CD14-positive monocyte (primary cell): ENCODE data around the gene WWC2. TPM values are rescaled to one million over a fixed set of nuclear protein-coding genes. Genes with fewer than 3 reads are reported as not detected.

Experiments
- DNase-seq, 3 donors: peaks; one replicate each; pipeline ENCODE4 v3.0.0-alpha.2; 2011 to 2022
- H2AFZ ChIP-seq: 2 replicates; pipeline ENCODE4 v1.6.0; 2012; ENCODE audit warnings: mild to moderate bottlenecking, low read depth, low read length, inconsistent platforms; ENCODE audit not compliant: insufficient read depth, poor library complexity, severe bottlenecking
- H3K27ac ChIP-seq, 2 donors: 1 replicate in 1 of 2; 2 replicates in 1 of 2; pipeline ENCODE4 v1.5.1; 2012 to 2013; ENCODE audit warnings: low read length in 2 of 2, control low read depth in 1 of 2, inconsistent platforms in 1 of 2, low read depth in 1 of 2, mild to moderate bottlenecking in 1 of 2
- H3K27me3 ChIP-seq, 2 donors: one replicate each; pipeline versions ENCODE4 v1.6.0 to v1.6.1; 2011 to 2013; ENCODE audit warnings: low read length in 2 of 2; ENCODE audit not compliant: control insufficient read depth in 2 of 2, insufficient read depth in 2 of 2
- H3K36me3 ChIP-seq, 2 donors: replicated peaks in 1 of 2; 1 replicate in 1 of 2; 2 replicates in 1 of 2; pipeline versions ENCODE4 v1.5.1 to v1.6.1; 2012 to 2013; ENCODE audit warnings: low read length in 2 of 2, control low read depth in 1 of 2, inconsistent platforms in 1 of 2, mild to moderate bottlenecking in 1 of 2; ENCODE audit not compliant: insufficient read depth in 2 of 2, control insufficient read depth in 1 of 2
- H3K4me1 ChIP-seq, 2 donors: 1 replicate in 1 of 2; 2 replicates in 1 of 2; pipeline versions ENCODE4 v1.5.1 to v1.6.1; 2012 to 2013; ENCODE audit warnings: low read length in 2 of 2, control low read depth in 1 of 2, inconsistent platforms in 1 of 2, mild to moderate bottlenecking in 1 of 2, moderate library complexity in 1 of 2; ENCODE audit not compliant: insufficient read depth in 2 of 2, control insufficient read depth in 1 of 2
- H3K4me2 ChIP-seq: replicated peaks from 2 replicates; pipeline ENCODE3; 2012; ENCODE audit warnings: low read length, moderate library complexity, mild to moderate bottlenecking; ENCODE audit not compliant: poor library complexity, severe bottlenecking; ENCODE audit errors: extremely low read depth
- H3K4me3 ChIP-seq, 3 experiments: fragments of 200-600 bp in 1 of 3; sonication (generic) in 1 of 3; replicated peaks in 1 of 3; 1 replicate in 2 of 3; 2 replicates in 1 of 3; pipeline ENCODE4 v1.5.1; 2011 to 2013; ENCODE audit warnings: low read length in 3 of 3, mild to moderate bottlenecking in 3 of 3, control low read depth in 2 of 3, low read depth in 2 of 3, inconsistent platforms in 1 of 3, moderate library complexity in 1 of 3
- H3K79me2 ChIP-seq: 2 replicates; pipeline ENCODE4 v1.6.0; 2012; ENCODE audit warnings: mild to moderate bottlenecking, control low read depth, inconsistent platforms, low read length, moderate library complexity; ENCODE audit not compliant: insufficient read depth
- H3K9ac ChIP-seq: 2 replicates; pipeline ENCODE4 v1.6.0; 2017; ENCODE audit warnings: low read length, mild to moderate bottlenecking; ENCODE audit not compliant: insufficient read depth, poor library complexity, severe bottlenecking
- H3K9me3 ChIP-seq, 2 donors: replicated peaks in 1 of 2; 1 replicate in 1 of 2; 2 replicates in 1 of 2; pipeline versions ENCODE4 v1.5.1 to v1.6.1; 2012 to 2013; ENCODE audit warnings: low read length in 2 of 2, control low read depth in 1 of 2; ENCODE audit not compliant: control insufficient read depth in 1 of 2, insufficient read depth in 1 of 2
- H4K20me1 ChIP-seq: 2 replicates; pipeline ENCODE4 v1.6.0; 2012; ENCODE audit warnings: mild to moderate bottlenecking, low read length, control low read depth, moderate library complexity; ENCODE audit not compliant: insufficient read depth
- H3K27ac Mint-ChIP-seq, 7 donors: one replicate each; pipeline ENCODE4 v1.8.0; 2020; ENCODE audit warnings: mild to moderate bottlenecking in 7 of 7, mixed read lengths in 7 of 7, moderate library complexity in 6 of 7, inconsistent platforms in 2 of 7
- H3K27me3 Mint-ChIP-seq, 3 donors: one replicate each; pipeline ENCODE4 v1.8.0; 2021 to 2022; ENCODE audit warnings: low read depth in 3 of 3, mild to moderate bottlenecking in 3 of 3, mixed read lengths in 3 of 3, moderate library complexity in 3 of 3, inconsistent platforms in 1 of 3
- H3K36me3 Mint-ChIP-seq, 2 donors: one replicate each; pipeline ENCODE4 v1.8.0; 2020; ENCODE audit warnings: mixed read lengths in 2 of 2, inconsistent platforms in 1 of 2, mild to moderate bottlenecking in 1 of 2
- H3K4me1 Mint-ChIP-seq: one replicate; pipeline ENCODE4 v1.8.0; 2020; ENCODE audit warnings: mild to moderate bottlenecking, mixed read lengths
- H3K4me3 Mint-ChIP-seq, 2 donors: one replicate each; pipeline ENCODE4 v1.8.0; 2020; ENCODE audit warnings: mild to moderate bottlenecking in 2 of 2, mixed read lengths in 2 of 2, moderate library complexity in 1 of 2
- H3K9me3 Mint-ChIP-seq, 7 donors: one replicate each; pipeline ENCODE4 v1.8.0; 2020 to 2022; ENCODE audit warnings: mixed read lengths in 7 of 7, mild to moderate bottlenecking in 6 of 7, moderate library complexity in 6 of 7, inconsistent platforms in 2 of 7
- WGBS: methylation state at CpG from one replicate; pipeline ENCODE4 v1.1.5; 2013; ENCODE audit warnings: missing lambda C conversion rate; ENCODE audit not compliant: insufficient coverage; 5-methylcytosine and 5-hydroxymethylcytosine counted together
- intact Hi-C, 2 donors: fragments of 100-400 bp; cut with micrococcal nuclease; formaldehyde crosslinking; loops; one replicate each; pipeline versions ENCODE4 v1.15.0 to v1.15.1; 2023
- polyA plus RNA-seq, 3 donors: library from polyadenylated mRNA; depleted of rRNA in 1 of 3; unstranded in 2 of 3; stranded (reverse) in 1 of 3; fragments of 300-500 nt in 2 of 3; fragments of >200 nt in 1 of 3; fragmentation: Illumina TruSeq in 2 of 3; gene quantifications; 1 replicate in 2 of 3; 2 replicates in 1 of 3; pipeline ENCODE4 v1.2.3, GENCODE V29; 2012 to 2021
- TF ChIP-seq, protein P1 (sequence below): fragments of 200-600 bp; IDR thresholded peaks from one replicate; pipeline ENCODE4 v1.8.0; 2022; ENCODE audit warnings: antibody characterized with exemption, mild to moderate bottlenecking

WWC2 gene
- polyA plus RNA-seq, 3 donors: 1.9 to 3.8 (median 2.9) TPM

DNA sequence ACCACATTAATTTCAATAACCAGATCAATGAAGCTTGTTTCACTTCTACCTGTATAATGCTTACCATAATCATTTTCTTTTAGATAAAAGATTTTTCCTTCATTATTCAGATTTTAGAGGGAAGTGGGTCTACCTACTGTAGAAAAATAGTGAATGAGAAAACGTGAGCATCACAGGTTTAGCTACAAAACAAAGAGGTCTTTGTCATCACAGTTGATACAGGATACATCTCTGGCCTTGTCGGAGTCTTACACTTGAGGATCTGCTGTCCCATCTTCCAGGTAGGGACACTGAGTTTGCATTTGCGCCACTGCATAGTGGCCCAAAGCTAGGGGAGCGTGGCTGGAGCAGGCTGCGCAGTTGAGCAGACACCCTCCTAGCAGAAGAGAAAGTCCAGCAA, 222.5 kb downstream of the WWC2 start:
- no peak overlapping the region for H3K4me3 ChIP-seq
- WGBS: 96% methylated on average over 3 of the region's 5 CpGs
- H3K9ac ChIP-seq: no peak overlapping the region
- H3K27me3 ChIP-seq: no peaks in the 10 kb centered on the region
- no peaks in the 10 kb centered on the region for H4K20me1 ChIP-seq
- H3K4me1 ChIP-seq: no peaks in the 10 kb centered on the region
- intact Hi-C loops: no loop called here
- no peaks in the 10 kb centered on the region for H3K79me2 ChIP-seq
- H2AFZ ChIP-seq: no peak overlapping the region
- no peaks in the 10 kb centered on the region for H3K36me3 ChIP-seq
- Mint-ChIP-seq H3K27me3 (peaks cover 0 to under 1% (median 0%) of the 10 kb centered on the region in 3 donors), H3K4me3 (no peak overlapping the region), H3K9me3 (peaks cover 0 to 2% (median 0%) of the 10 kb centered on the region in 7 donors), H3K4me1 (no peaks in the 10 kb centered on the region), H3K36me3 (no peaks in the 10 kb centered on the region), H3K27ac (no peak overlapping the region)
- DNase-seq: no peak
- no peaks in the 10 kb centered on the region for H3K9me3 ChIP-seq
- H3K27ac ChIP-seq: no peak overlapping the region
- TF ChIP-seq, protein P1, sequence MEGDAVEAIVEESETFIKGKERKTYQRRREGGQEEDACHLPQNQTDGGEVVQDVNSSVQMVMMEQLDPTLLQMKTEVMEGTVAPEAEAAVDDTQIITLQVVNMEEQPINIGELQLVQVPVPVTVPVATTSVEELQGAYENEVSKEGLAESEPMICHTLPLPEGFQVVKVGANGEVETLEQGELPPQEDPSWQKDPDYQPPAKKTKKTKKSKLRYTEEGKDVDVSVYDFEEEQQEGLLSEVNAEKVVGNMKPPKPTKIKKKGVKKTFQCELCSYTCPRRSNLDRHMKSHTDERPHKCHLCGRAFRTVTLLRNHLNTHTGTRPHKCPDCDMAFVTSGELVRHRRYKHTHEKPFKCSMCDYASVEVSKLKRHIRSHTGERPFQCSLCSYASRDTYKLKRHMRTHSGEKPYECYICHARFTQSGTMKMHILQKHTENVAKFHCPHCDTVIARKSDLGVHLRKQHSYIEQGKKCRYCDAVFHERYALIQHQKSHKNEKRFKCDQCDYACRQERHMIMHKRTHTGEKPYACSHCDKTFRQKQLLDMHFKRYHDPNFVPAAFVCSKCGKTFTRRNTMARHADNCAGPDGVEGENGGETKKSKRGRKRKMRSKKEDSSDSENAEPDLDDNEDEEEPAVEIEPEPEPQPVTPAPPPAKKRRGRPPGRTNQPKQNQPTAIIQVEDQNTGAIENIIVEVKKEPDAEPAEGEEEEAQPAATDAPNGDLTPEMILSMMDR: no peak
- H3K4me2 ChIP-seq: no peak overlapping the region

DNA sequence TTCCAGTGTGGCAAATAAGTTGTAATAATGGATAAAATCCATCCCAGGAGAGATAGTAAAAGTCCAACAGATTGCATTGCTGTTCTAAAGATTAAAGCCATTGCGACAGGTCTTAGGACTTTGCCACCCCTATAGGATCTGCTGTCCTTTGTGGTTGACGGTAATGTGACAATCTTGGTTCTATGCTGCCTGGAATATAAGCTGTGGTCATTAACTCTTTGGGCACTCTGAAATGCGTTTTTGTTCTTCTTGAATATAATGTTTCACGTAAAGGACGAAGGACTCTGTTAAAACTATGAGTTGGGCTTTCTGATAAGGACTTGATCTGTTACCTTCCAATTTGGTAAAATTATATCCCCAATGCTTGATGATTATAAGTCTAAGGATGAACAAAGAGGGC, 223.3 kb downstream of the WWC2 start, which contains the start of gene CLDN24:
CLDN24 (minus strand) TSS at position 101 of the 400 bp plus-strand sequence; CDS start at position 101, 0 bp downstream.
- H3K9me3 Mint-ChIP-seq: peaks cover 0 to 4% (median 0%) of the 10 kb centered on the region in 7 donors
- TF ChIP-seq, protein P1: no peak
- no peaks in the 10 kb centered on the region for H4K20me1 ChIP-seq
- H3K27me3 ChIP-seq: no peaks in the 10 kb centered on the region
- no peaks in the 10 kb centered on the region for H3K36me3 Mint-ChIP-seq
- intact Hi-C loops: no loop called here
- no peak within 1 kb of the TSS for H3K4me3 ChIP-seq
- H3K27ac Mint-ChIP-seq: peak within 1 kb of the TSS in 1 of 7 donors; percentile 22
- H3K4me2 ChIP-seq: no peak within 1 kb of the TSS
- DNase-seq: no peak
- peaks cover 0 to 2% (median 0%) of the 10 kb centered on the region in 3 donors for H3K27me3 Mint-ChIP-seq
- no peak within 1 kb of the TSS for H3K9ac ChIP-seq
- no peak within 1 kb of the TSS for H3K27ac ChIP-seq
- H2AFZ ChIP-seq: no peak within 1 kb of the TSS
- no peaks in the 10 kb centered on the region for H3K79me2 ChIP-seq
- H3K9me3 ChIP-seq: no peaks in the 10 kb centered on the region
- no peak within 1 kb of the TSS for H3K4me3 Mint-ChIP-seq
- 93% methylated on average over 2 of the region's 5 CpGs for WGBS
- no peaks in the 10 kb centered on the region for H3K4me1 ChIP-seq
- no peaks in the 10 kb centered on the region for H3K4me1 Mint-ChIP-seq
- no peaks in the 10 kb centered on the region for H3K36me3 ChIP-seq
